ENCODE results near the gene PRPH2. TPM values are rescaled to one million over a fixed set of nuclear protein-coding genes. Genes with fewer than 3 reads are reported as not detected.

The PRPH2 gene, protein sequence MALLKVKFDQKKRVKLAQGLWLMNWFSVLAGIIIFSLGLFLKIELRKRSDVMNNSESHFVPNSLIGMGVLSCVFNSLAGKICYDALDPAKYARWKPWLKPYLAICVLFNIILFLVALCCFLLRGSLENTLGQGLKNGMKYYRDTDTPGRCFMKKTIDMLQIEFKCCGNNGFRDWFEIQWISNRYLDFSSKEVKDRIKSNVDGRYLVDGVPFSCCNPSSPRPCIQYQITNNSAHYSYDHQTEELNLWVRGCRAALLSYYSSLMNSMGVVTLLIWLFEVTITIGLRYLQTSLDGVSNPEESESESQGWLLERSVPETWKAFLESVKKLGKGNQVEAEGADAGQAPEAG
- polyA plus RNA-seq = not detected in 2 replicates
- polyA minus RNA-seq = not detected in 2 replicates

DNA sequence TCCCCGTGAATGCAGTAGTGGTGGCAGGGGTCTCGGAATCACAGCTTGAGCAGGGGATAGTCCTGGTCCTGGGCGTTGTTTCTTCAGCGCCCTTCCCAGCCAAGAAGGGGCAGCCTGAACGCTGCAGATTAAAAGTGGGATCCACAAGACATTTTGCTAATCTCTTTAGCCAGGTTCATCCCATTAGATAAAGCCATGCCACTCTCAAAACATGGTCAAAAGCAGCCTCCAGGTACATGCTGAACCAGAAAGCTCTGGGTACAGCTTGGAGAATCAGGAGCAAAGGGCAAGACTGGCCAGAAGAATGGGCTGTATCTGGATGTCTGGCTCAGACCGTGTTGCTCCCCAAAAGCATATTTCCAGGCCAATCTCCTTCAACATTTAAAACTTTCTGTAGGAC, at the start of gene PRPH2:
TSS of gene PRPH2 (minus strand) at position 101 of the 400 bp plus-strand sequence. CDS start 263 bp downstream, outside the sequence.
- TF ChIP-seq RAD21 (conservative IDR thresholded peaks at IDR 0.05) (no peak), MXI1 (conservative IDR thresholded peaks at IDR 0.05; ENCODE audit: poor library complexity, severe bottlenecking) (no peak)
- TF ChIP-seq, protein P1, sequence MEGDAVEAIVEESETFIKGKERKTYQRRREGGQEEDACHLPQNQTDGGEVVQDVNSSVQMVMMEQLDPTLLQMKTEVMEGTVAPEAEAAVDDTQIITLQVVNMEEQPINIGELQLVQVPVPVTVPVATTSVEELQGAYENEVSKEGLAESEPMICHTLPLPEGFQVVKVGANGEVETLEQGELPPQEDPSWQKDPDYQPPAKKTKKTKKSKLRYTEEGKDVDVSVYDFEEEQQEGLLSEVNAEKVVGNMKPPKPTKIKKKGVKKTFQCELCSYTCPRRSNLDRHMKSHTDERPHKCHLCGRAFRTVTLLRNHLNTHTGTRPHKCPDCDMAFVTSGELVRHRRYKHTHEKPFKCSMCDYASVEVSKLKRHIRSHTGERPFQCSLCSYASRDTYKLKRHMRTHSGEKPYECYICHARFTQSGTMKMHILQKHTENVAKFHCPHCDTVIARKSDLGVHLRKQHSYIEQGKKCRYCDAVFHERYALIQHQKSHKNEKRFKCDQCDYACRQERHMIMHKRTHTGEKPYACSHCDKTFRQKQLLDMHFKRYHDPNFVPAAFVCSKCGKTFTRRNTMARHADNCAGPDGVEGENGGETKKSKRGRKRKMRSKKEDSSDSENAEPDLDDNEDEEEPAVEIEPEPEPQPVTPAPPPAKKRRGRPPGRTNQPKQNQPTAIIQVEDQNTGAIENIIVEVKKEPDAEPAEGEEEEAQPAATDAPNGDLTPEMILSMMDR (IDR thresholded peaks at IDR 0.05; ENCODE audit: poor library complexity, severe bottlenecking) = no peak

GRCh38 chr6:42771741-42772100, 49.3 kb upstream of the PRPH2 start:
- Histone ChIP-seq H3K79me2 (replicated peaks; ENCODE audit: insufficient read depth, low read length) (no peaks in the 10 kb centered on the region), H3K36me3 (ENCODE audit: insufficient read depth, low read length) (no peaks in the 10 kb centered on the region), H3K9me2 (ENCODE audit: insufficient read depth, low read length) (no peaks in the 10 kb centered on the region), H3K9me3 (ENCODE audit: low read length) (no peaks in the 10 kb centered on the region), H3K9ac (ENCODE audit: low read length) (no peak overlapping the region), H3K27me3 (ENCODE audit: insufficient read depth, low read depth, low read length) (no peaks in the 10 kb centered on the region), H3F3A (ENCODE audit: insufficient read depth, low read length, poor library complexity, severe bottlenecking) (no peaks in the 10 kb centered on the region), H4K20me1 (ENCODE audit: insufficient read depth) (no peaks in the 10 kb centered on the region), H2AFZ (ENCODE audit: low read depth, low read length) (no peak overlapping the region), H3K4me3 (ENCODE audit: low read length) (no peak overlapping the region), H3K4me2 (ENCODE audit: low read length) (no peak overlapping the region), H3K27ac (ENCODE audit: low read length) (no peak overlapping the region)
- TF ChIP-seq POLR2AphosphoS5 (IDR thresholded peaks at IDR 0.05) (no peak), REST (IDR thresholded peaks at IDR 0.05; ENCODE audit: borderline replicate concordance) (no peak), SMC3 (conservative IDR thresholded peaks at IDR 0.05; ENCODE audit: poor library complexity) (no peak), EP300 (conservative IDR thresholded peaks at IDR 0.05; ENCODE audit: poor library complexity, severe bottlenecking) (no peak), MXI1 (conservative IDR thresholded peaks at IDR 0.05; ENCODE audit: poor library complexity, severe bottlenecking) (no peak), RAD21 (conservative IDR thresholded peaks at IDR 0.05) (no peak), TAF1 (IDR thresholded peaks at IDR 0.05; ENCODE audit: low read depth) (no peak), EZH2 (IDR thresholded peaks at IDR 0.05; ENCODE audit: borderline replicate concordance, insufficient read depth, low read length, poor library complexity, severe bottlenecking) (no peak)
- TF ChIP-seq, protein P1 (IDR thresholded peaks at IDR 0.05; ENCODE audit: poor library complexity, severe bottlenecking) = no peak

More for the DNA sequence above, at the start of gene PRPH2:
- no peak within 1 kb of the TSS for H3K4me3 ChIP-seq (ENCODE audit: low read length)
- H3K27me3 ChIP-seq (ENCODE audit: insufficient read depth, low read depth, low read length) = no peaks in the 10 kb centered on the region
- no peak within 1 kb of the TSS for H2AFZ ChIP-seq (ENCODE audit: low read depth, low read length)
- H3K36me3 ChIP-seq (ENCODE audit: insufficient read depth, low read length) = no peaks in the 10 kb centered on the region
- H3K79me2 ChIP-seq (replicated peaks; ENCODE audit: insufficient read depth, low read length) = no peaks in the 10 kb centered on the region
- no peak within 1 kb of the TSS for H3K9ac ChIP-seq (ENCODE audit: low read length)
- H4K20me1 ChIP-seq (ENCODE audit: insufficient read depth) = no peaks in the 10 kb centered on the region
- no peak within 1 kb of the TSS for H3K4me2 ChIP-seq (ENCODE audit: low read length)
- H3K9me3 ChIP-seq (ENCODE audit: low read length) = no peaks in the 10 kb centered on the region
- H3F3A ChIP-seq (ENCODE audit: insufficient read depth, low read length, poor library complexity, severe bottlenecking) = no peaks in the 10 kb centered on the region
- no peaks in the 10 kb centered on the region for H3K9me2 ChIP-seq (ENCODE audit: insufficient read depth, low read length)
- no peak within 1 kb of the TSS for H3K27ac ChIP-seq (ENCODE audit: low read length)
